ENCODE measurements around the gene NELFA.

Gene NELFA

GRCh38 chr4:1960170-1960825, 48.5 kb downstream of the NELFA start:
- no peak for TF ChIP-seq CTCF (conservative IDR thresholded peaks at IDR 0.05; ENCODE audit: control insufficient read depth, insufficient read depth, low read depth, low read length)
- DNase-seq (ENCODE audit: low read depth): peak; percentile 18
- no peak overlapping the region for H3K4me3 ChIP-seq (ENCODE audit: control insufficient read depth, low read depth, low read length)

GRCh38 chr4:1959104-1959384, 49.7 kb downstream of the NELFA start:
- no peak for TF ChIP-seq CTCF (conservative IDR thresholded peaks at IDR 0.05; ENCODE audit: control insufficient read depth, insufficient read depth, low read depth, low read length)
- no peak for DNase-seq (ENCODE audit: low read depth)
- H3K4me3 ChIP-seq (ENCODE audit: control insufficient read depth, low read depth, low read length): no peak overlapping the region

GRCh38 chr4:1958276-1959103, 50.3 kb downstream of the NELFA start:
- H3K4me3 ChIP-seq (ENCODE audit: control insufficient read depth, low read depth, low read length): no peak overlapping the region
- DNase-seq (ENCODE audit: low read depth): no peak
- TF ChIP-seq CTCF (conservative IDR thresholded peaks at IDR 0.05; ENCODE audit: control insufficient read depth, insufficient read depth, low read depth, low read length): no peak

- no peak overlapping the region for H3K4me3 ChIP-seq (ENCODE audit: control insufficient read depth, low read depth, low read length)
- TF ChIP-seq CTCF (conservative IDR thresholded peaks at IDR 0.05; ENCODE audit: control insufficient read depth, insufficient read depth, low read depth, low read length): no peak
- DNase-seq (ENCODE audit: low read depth): no peak
Measured at GRCh38 chr4:1956631-1957030, 52.1 kb downstream of the NELFA start.

- TF ChIP-seq CTCF (conservative IDR thresholded peaks at IDR 0.05; ENCODE audit: control insufficient read depth, insufficient read depth, low read depth, low read length): no peak
Measured at GRCh38 chr4:1953335-1953734, 55.4 kb downstream of the NELFA start.

GRCh38 chr4:1952719-1953118, 56.1 kb downstream of the NELFA start:
- no peak for TF ChIP-seq CTCF (conservative IDR thresholded peaks at IDR 0.05; ENCODE audit: control insufficient read depth, insufficient read depth, low read depth, low read length)
- no peak overlapping the region for H3K4me3 ChIP-seq (ENCODE audit: control insufficient read depth, low read depth, low read length)
- DNase-seq (ENCODE audit: low read depth): no peak

More at GRCh38 chr4:1953335-1953734, 55.4 kb downstream of the NELFA start:
- no peak for DNase-seq (ENCODE audit: low read depth)
- H3K4me3 ChIP-seq (ENCODE audit: control insufficient read depth, low read depth, low read length): no peak overlapping the region

Data from fibroblast of mammary gland (primary cell).